ENCODE results near the gene VAT1L. TPM values are rescaled to one million over a fixed set of nuclear protein-coding genes. Genes with fewer than 3 reads are reported as not detected.

The VAT1L gene
- total RNA-seq, 3 donors from 2014 or later (not counting 1 experiment from before 2014, with no cell fraction given), result not detected

DNA sequence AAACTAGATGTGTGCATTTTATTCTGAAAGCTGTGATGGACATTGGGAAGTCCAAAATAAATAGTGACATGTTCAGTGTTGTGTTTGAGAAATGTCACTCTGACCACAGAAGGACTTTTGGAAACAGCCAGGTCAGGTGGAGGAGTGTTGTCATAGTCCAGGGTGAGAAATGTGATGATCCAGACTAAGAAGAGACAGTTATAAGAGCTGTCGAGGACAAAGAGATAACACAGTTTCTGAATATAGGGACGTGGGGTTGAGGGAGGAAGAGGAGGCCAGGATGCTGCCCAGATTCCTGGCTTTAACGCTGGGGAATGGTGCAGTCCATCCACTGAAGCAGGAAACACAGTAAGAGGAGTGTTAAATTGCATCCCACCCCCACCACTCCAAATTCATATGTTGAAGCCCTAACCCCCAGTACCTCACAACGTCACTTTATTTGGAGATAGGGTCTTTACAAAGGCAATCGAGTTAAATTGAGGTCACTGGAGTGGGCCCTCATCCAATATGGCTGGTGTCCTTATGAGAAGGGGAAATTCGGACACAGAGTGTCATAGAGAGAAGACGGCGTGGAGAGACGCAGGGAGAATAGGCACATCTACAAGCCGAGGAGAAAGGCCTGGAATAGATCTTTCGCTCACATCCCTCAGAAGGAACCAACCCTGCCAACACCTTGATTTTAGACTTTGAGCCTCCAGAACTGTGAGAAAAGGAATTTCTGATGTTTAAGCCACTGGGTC lies 71.3 kb downstream of the VAT1L start:
- Histone ChIP-seq H3K36me3 (ENCODE audit: control insufficient read depth, insufficient read depth, low read length) (no peaks in the 10 kb centered on the region), H3K4me1 (ENCODE audit: control insufficient read depth, insufficient read depth, low read length) (no peaks in the 10 kb centered on the region), H3K27ac (ENCODE audit: low read length) (no peak overlapping the region), H3K9me3 (ENCODE audit: control insufficient read depth, insufficient read depth, low read length) (no peaks in the 10 kb centered on the region), H3K4me3 (ENCODE audit: low read length) (no peak overlapping the region), H3K27me3 (ENCODE audit: control insufficient read depth, insufficient read depth, low read length) (no peaks in the 10 kb centered on the region)
- Mint-ChIP-seq H3K4me1 (no peaks in the 10 kb centered on the region), H3K4me3 (no peak overlapping the region), H3K36me3 (no peaks in the 10 kb centered on the region), H3K27ac (no peak overlapping the region), H3K27me3 (ENCODE audit: low read depth in 2 of 2) (peaks cover 7 to 16% of the 10 kb centered on the region in 2 donors), H3K9me3 (no peaks in the 10 kb centered on the region)
- no peak for TF ChIP-seq CTCF (IDR thresholded peaks at IDR 0.05)
- ATAC-seq, result no peak
- WGBS (ENCODE audit: insufficient coverage), result 83% methylated on average over 10 of the region's 11 CpGs
- DNase-seq, result no peak
- intact Hi-C loops (cut with micrococcal nuclease), result no loop called here

GRCh38 chr16:77860953-77861352 lies 72.6 kb downstream of the VAT1L start:
- H3K36me3 ChIP-seq (ENCODE audit: control insufficient read depth, insufficient read depth, low read length), result no peaks in the 10 kb centered on the region
- H3K27me3 Mint-ChIP-seq (ENCODE audit: low read depth in 2 of 2), result peaks cover 7 to 13% of the 10 kb centered on the region in 2 donors
- TF ChIP-seq CTCF (IDR thresholded peaks at IDR 0.05), result no peak
- H3K36me3 Mint-ChIP-seq, result no peaks in the 10 kb centered on the region
- H3K4me3 Mint-ChIP-seq, result no peak overlapping the region
- H3K9me3 ChIP-seq (ENCODE audit: control insufficient read depth, insufficient read depth, low read length), result no peaks in the 10 kb centered on the region
- H3K4me1 ChIP-seq (ENCODE audit: control insufficient read depth, insufficient read depth, low read length), result no peaks in the 10 kb centered on the region
- intact Hi-C loops (cut with micrococcal nuclease), result no loop called here
- H3K9me3 Mint-ChIP-seq, result no peaks in the 10 kb centered on the region
- H3K27ac Mint-ChIP-seq, result no peak overlapping the region
- no peak for DNase-seq
- no peaks in the 10 kb centered on the region for H3K27me3 ChIP-seq (ENCODE audit: control insufficient read depth, insufficient read depth, low read length)
- 86% methylated on average over 3 of the region's 3 CpGs for WGBS (ENCODE audit: insufficient coverage)
- no peaks in the 10 kb centered on the region for H3K4me1 Mint-ChIP-seq
- ATAC-seq, result no peak
- H3K4me3 ChIP-seq (ENCODE audit: low read length), result no peak overlapping the region
- no peak overlapping the region for H3K27ac ChIP-seq (ENCODE audit: low read length)

- Histone ChIP-seq H3K27ac (ENCODE audit: low read length) (no peak overlapping the region), H3K27me3 (ENCODE audit: control insufficient read depth, insufficient read depth, low read length) (no peaks in the 10 kb centered on the region), H3K4me1 (ENCODE audit: control insufficient read depth, insufficient read depth, low read length) (no peaks in the 10 kb centered on the region), H3K9me3 (ENCODE audit: control insufficient read depth, insufficient read depth, low read length) (no peaks in the 10 kb centered on the region), H3K4me3 (ENCODE audit: low read length) (no peak overlapping the region), H3K36me3 (ENCODE audit: control insufficient read depth, insufficient read depth, low read length) (no peaks in the 10 kb centered on the region)
- H3K36me3 Mint-ChIP-seq, result no peaks in the 10 kb centered on the region
- no peak for DNase-seq
- no peaks in the 10 kb centered on the region for H3K4me1 Mint-ChIP-seq
- 77% methylated on average over 5 of the region's 5 CpGs for WGBS (ENCODE audit: insufficient coverage)
- peaks cover 9% of the 10 kb centered on the region in 2 donors for H3K27me3 Mint-ChIP-seq (ENCODE audit: low read depth in 2 of 2)
- H3K9me3 Mint-ChIP-seq, result no peaks in the 10 kb centered on the region
- no peak overlapping the region for H3K27ac Mint-ChIP-seq
- no peak for ATAC-seq
- no peak overlapping the region for H3K4me3 Mint-ChIP-seq
- no peak for TF ChIP-seq CTCF (IDR thresholded peaks at IDR 0.05)
- intact Hi-C loops (cut with micrococcal nuclease), result no loop called here
These were observed 74.9 kb downstream of the VAT1L start for GRCh38 chr16:77863250-77863649.

- Mint-ChIP-seq H3K9me3 (no peaks in the 10 kb centered on the region), H3K27ac (no peak overlapping the region), H3K27me3 (ENCODE audit: low read depth in 2 of 2) (peaks cover 9 to 10% of the 10 kb centered on the region in 2 donors), H3K4me1 (no peaks in the 10 kb centered on the region), H3K36me3 (no peaks in the 10 kb centered on the region), H3K4me3 (no peak overlapping the region)
- Histone ChIP-seq H3K27me3 (ENCODE audit: control insufficient read depth, insufficient read depth, low read length) (no peaks in the 10 kb centered on the region), H3K4me1 (ENCODE audit: control insufficient read depth, insufficient read depth, low read length) (no peaks in the 10 kb centered on the region), H3K9me3 (ENCODE audit: control insufficient read depth, insufficient read depth, low read length) (no peaks in the 10 kb centered on the region), H3K36me3 (ENCODE audit: control insufficient read depth, insufficient read depth, low read length) (no peaks in the 10 kb centered on the region), H3K4me3 (ENCODE audit: low read length) (no peak overlapping the region), H3K27ac (ENCODE audit: low read length) (no peak overlapping the region)
- ATAC-seq (no peak), DNase-seq (no peak)
- intact Hi-C loops (cut with micrococcal nuclease), result no loop called here
- TF ChIP-seq CTCF (IDR thresholded peaks at IDR 0.05), result no peak
- 85% methylated on average over 7 of the region's 8 CpGs for WGBS (ENCODE audit: insufficient coverage)
These were observed 78.4 kb downstream of the VAT1L start for GRCh38 chr16:77866752-77867151.
